Fibroblast of lung (primary cell): ENCODE data around the gene SLC16A10. TPM values are rescaled to one million over a fixed set of nuclear protein-coding genes. Genes with fewer than 3 reads are reported as not detected.
"Not testable (repeated sequence)": the region's sequence is repeated elsewhere in the genome, so short reads cannot be mapped to it uniquely, and the experiment has no call there.

Experiments used
- DNase-seq, 2 donors: peaks; one replicate each; pipeline versions ENCODE4 v3.0.0 to v3.0.0-alpha.2; 2010; ENCODE audit warnings: low read depth in 2 of 2
- H2AFZ ChIP-seq: 2 replicates; pipeline ENCODE4 v1.5.1; 2012; ENCODE audit warnings: low read length, control low read depth, inconsistent platforms
- H3K27ac ChIP-seq: 2 replicates; pipeline ENCODE4 v1.5.1; 2011; ENCODE audit warnings: low read length, control low read depth; ENCODE audit not compliant: insufficient read depth
- H3K27me3 ChIP-seq: 2 replicates; pipeline ENCODE4 v1.5.1; 2011; ENCODE audit warnings: mild to moderate bottlenecking, low read length; ENCODE audit not compliant: control insufficient read depth, insufficient read depth
- H3K36me3 ChIP-seq: 2 replicates; pipeline ENCODE4 v1.5.1; 2011; ENCODE audit warnings: low read length; ENCODE audit not compliant: control insufficient read depth, insufficient read depth
- H3K4me1 ChIP-seq: 2 replicates; pipeline ENCODE4 v1.5.1; 2011; ENCODE audit warnings: low read length; ENCODE audit not compliant: control insufficient read depth, insufficient read depth; ENCODE audit errors: extremely low read depth
- H3K4me2 ChIP-seq: 2 replicates; pipeline ENCODE4 v1.5.1; 2011; ENCODE audit warnings: low read length, control low read depth; ENCODE audit not compliant: insufficient read depth; ENCODE audit errors: extremely low read depth
- H3K4me3 ChIP-seq, 4 experiments: fragments of 200-600 bp in 1 of 4; sonication (generic) in 1 of 4; replicated peaks in 1 of 4; 2 replicates each; pipeline ENCODE4 v1.5.1; 2011 to 2016; ENCODE audit warnings: low read length in 4 of 4, low read depth in 3 of 4, mild to moderate bottlenecking in 3 of 4, control low read depth in 2 of 4, inconsistent platforms in 1 of 4, mixed read lengths in 1 of 4; ENCODE audit not compliant: insufficient read depth in 1 of 4; ENCODE audit errors: control extremely low read depth in 1 of 4
- H3K79me2 ChIP-seq: 2 replicates; pipeline ENCODE4 v1.5.1; 2012; ENCODE audit warnings: mild to moderate bottlenecking, low read length, inconsistent platforms; ENCODE audit not compliant: control insufficient read depth, insufficient read depth
- H3K9ac ChIP-seq: 2 replicates; pipeline ENCODE4 v1.5.1; 2011; ENCODE audit warnings: mild to moderate bottlenecking, low read length, control low read depth; ENCODE audit not compliant: insufficient read depth
- H3K9me3 ChIP-seq: 2 replicates; pipeline ENCODE4 v1.5.1; 2012; ENCODE audit warnings: low read depth, low read length; ENCODE audit not compliant: control insufficient read depth, insufficient read depth
- H4K20me1 ChIP-seq: 2 replicates; pipeline ENCODE4 v1.5.1; 2011; ENCODE audit warnings: low read length; ENCODE audit not compliant: control insufficient read depth, insufficient read depth; ENCODE audit errors: extremely low read depth
- CTCF ChIP-seq, 2 donors: IDR thresholded peaks in 1 of 2; conservative IDR thresholded peaks in 1 of 2; 1 replicate in 1 of 2; 2 replicates in 1 of 2; pipeline ENCODE4 v1.5.1; 2011 to 2012; ENCODE audit warnings: low read length in 2 of 2, control low read depth in 1 of 2, inconsistent platforms in 1 of 2, low read depth in 1 of 2, mild to moderate bottlenecking in 1 of 2
- EZH2 ChIP-seq: IDR thresholded peaks from 2 replicates; pipeline ENCODE4 v1.5.1; 2012; ENCODE audit warnings: low read length, control low read depth, mild to moderate bottlenecking; ENCODE audit errors: missing control alignments
- polyA plus RNA-seq, 2 donors: library from polyadenylated mRNA; depleted of rRNA in 1 of 2; stranded (reverse) in 1 of 2; unstranded in 1 of 2; fragments of >200 nt; gene quantifications; 2 replicates each; pipeline ENCODE4 v1.2.1, GENCODE V29; 2011 to 2012; ENCODE audit warnings: missing spikeins in 1 of 2
- total RNA-seq: library from RNA; depleted of rRNA; stranded (reverse); fragments of >200 nt; gene quantifications from 2 replicates; pipeline ENCODE4 v1.2.1, GENCODE V29; 2014

The SLC16A10 gene
- total and polyA plus RNA-seq, 2 donors (not counting 1 experiment from before 2014, with no cell fraction given): not detected

GRCh38 chr6:111254004-111254778, 166.9 kb downstream of the SLC16A10 start:
- H3K9me3 ChIP-seq: no peaks in the 10 kb centered on the region
- no peaks in the 10 kb centered on the region for H3K27me3 ChIP-seq
- TF ChIP-seq CTCF (conservative IDR thresholded peaks at IDR 0.05 in 1 of 2, IDR thresholded peaks at IDR 0.05 in 1 of 2; ENCODE audit: low read depth in 1 of 2, low read length in 2 of 2) (no peak), EZH2 (no peak)
- no peaks in the 10 kb centered on the region for H4K20me1 ChIP-seq
- H3K9ac ChIP-seq: no peak overlapping the region
- no peak overlapping the region for H3K4me2 ChIP-seq
- H3K27ac ChIP-seq: no peak overlapping the region
- H3K4me3 ChIP-seq: no peak overlapping the region
- no peaks in the 10 kb centered on the region for H3K4me1 ChIP-seq
- no peaks in the 10 kb centered on the region for H3K79me2 ChIP-seq
- no peak overlapping the region for H2AFZ ChIP-seq
- H3K36me3 ChIP-seq: no peaks in the 10 kb centered on the region
- DNase-seq: no peak

- Histone ChIP-seq H3K4me2 (no peak overlapping the region), H3K4me3 (no peak overlapping the region), H3K9me3 (no peaks in the 10 kb centered on the region), H3K36me3 (no peaks in the 10 kb centered on the region), H3K27me3 (no peaks in the 10 kb centered on the region), H3K79me2 (peaks cover 2% of the 10 kb centered on the region), H3K4me1 (no peaks in the 10 kb centered on the region), H2AFZ (no peak overlapping the region), H3K27ac (no peak overlapping the region), H3K9ac (no peak overlapping the region), H4K20me1 (no peaks in the 10 kb centered on the region)
- no peak for DNase-seq
- no peak for TF ChIP-seq EZH2
Observed at GRCh38 chr6:111254779-111255166, 167.5 kb downstream of the SLC16A10 start.

DNA sequence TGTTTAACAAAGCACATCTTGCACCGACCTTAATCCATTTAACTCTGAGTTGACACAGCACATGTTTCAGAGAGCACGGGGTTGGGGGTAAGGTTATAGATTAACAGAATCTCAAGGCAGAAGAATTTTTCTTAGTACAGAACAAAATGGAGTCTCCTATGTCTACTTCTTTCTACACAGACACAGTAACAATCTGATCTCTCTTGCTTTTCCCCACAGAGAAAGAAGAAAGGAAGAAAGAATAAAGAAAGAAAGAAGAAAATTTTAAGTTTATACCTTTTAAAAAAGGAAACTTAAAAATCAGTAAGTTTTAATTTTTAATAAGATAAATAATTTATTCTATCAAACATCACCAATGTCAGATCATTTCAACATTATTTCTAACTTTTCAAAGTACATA, 168.5 kb downstream of the SLC16A10 start:
- not testable (repeated sequence) for H3K4me1 ChIP-seq, H3K9me3 ChIP-seq, H3K9ac ChIP-seq, H3K4me2 ChIP-seq, DNase-seq, H3K36me3 ChIP-seq, H2AFZ ChIP-seq, H3K4me3 ChIP-seq, H4K20me1 ChIP-seq, H3K79me2 ChIP-seq, H3K27me3 ChIP-seq, H3K27ac ChIP-seq

DNA sequence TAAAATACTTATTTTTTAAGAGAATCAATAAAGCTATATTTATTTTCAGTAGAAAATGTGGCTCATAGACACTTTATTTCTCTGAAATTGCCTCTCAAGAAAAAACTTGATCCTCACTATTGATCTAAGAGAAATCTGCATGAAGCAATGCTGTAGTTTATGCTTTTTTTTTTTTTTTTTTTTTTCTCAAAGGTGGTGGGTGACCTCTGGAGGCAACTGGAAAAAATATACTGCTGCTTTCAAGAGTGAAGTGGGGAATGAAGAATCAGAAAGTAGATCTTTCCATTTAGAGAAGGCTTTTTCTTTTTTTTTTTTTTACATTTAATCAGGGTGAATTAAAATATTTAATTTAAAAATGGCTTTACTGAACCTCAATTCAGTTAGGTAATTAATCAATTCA, 169.3 kb downstream of the SLC16A10 start:
- H3K9ac ChIP-seq: no peak overlapping the region
- DNase-seq: peak in 1 of 2 donors; percentile 27
- H3K9me3 ChIP-seq: no peaks in the 10 kb centered on the region
- no peak overlapping the region for H3K4me2 ChIP-seq
- H4K20me1 ChIP-seq: no peaks in the 10 kb centered on the region
- no peaks in the 10 kb centered on the region for H3K27me3 ChIP-seq
- no peaks in the 10 kb centered on the region for H3K36me3 ChIP-seq
- H3K27ac ChIP-seq: no peak overlapping the region
- no peaks in the 10 kb centered on the region for H3K4me1 ChIP-seq
- H3K4me3 ChIP-seq: no peak overlapping the region
- H2AFZ ChIP-seq: no peak overlapping the region
- TF ChIP-seq CTCF (conservative IDR thresholded peaks at IDR 0.05 in 1 of 2, IDR thresholded peaks at IDR 0.05 in 1 of 2; ENCODE audit: low read depth in 1 of 2, low read length in 2 of 2): no peak
- TF ChIP-seq EZH2: no peak
- H3K79me2 ChIP-seq: peaks cover 5% of the 10 kb centered on the region
